Measurements from ENCODE around the gene BSDC1. TPM values are rescaled to one million over a fixed set of nuclear protein-coding genes. Genes with fewer than 3 reads are reported as not detected.
"Not testable (repeated sequence)": the region's sequence is repeated elsewhere in the genome, so short reads cannot be mapped to it uniquely, and the experiment has no call there.

The BSDC1 gene
- total RNA-seq, 1 experiment from 2014 or later: 74.0 TPM

GRCh38 chr1:32357614-32358013 lies 36.6 kb downstream of the BSDC1 start:
- no peak for DNase-seq
- no peaks in the 10 kb centered on the region for H3K9me3 ChIP-seq (ENCODE audit: insufficient read depth, low read depth)
- peaks cover 18% of the 10 kb centered on the region; the same call in 1 of the 2 replicates for H3F3A ChIP-seq (ENCODE audit: insufficient read depth, low read depth)
- H3K4me1 ChIP-seq (replicated peaks; ENCODE audit: insufficient read depth): peaks cover 3% of the 10 kb centered on the region; the same call in 1 of the 2 replicates
- H3K4me2 ChIP-seq: no peak overlapping the region
- no peaks in the 10 kb centered on the region for H3K9me2 ChIP-seq (ENCODE audit: insufficient read depth)
- no peaks in the 10 kb centered on the region for H3K79me2 ChIP-seq (ENCODE audit: low read depth)
- H3K27ac ChIP-seq: no peak overlapping the region
- TF ChIP-seq EZH2 (IDR thresholded peaks at IDR 0.05; ENCODE audit: low read depth): no peak
- no peak for TF ChIP-seq CTCF (conservative IDR thresholded peaks at IDR 0.05)
- intact Hi-C loops (cut with micrococcal nuclease; ENCODE audit: unreplicated experiment): no loop called here
- BruUV-seq (replicated peaks): no TSS peak
- CTCF ChIA-PET: interaction anchor here (0.6 kb wide), 1 partner anchor 59 kb away, joined by 4 read pairs; no protein-coding TSS in a partner anchor
- no peaks in the 10 kb centered on the region for H4K20me1 ChIP-seq (ENCODE audit: insufficient read depth)
- no peaks in the 10 kb centered on the region for H3K36me3 ChIP-seq (ENCODE audit: low read depth)
- H3K27me3 ChIP-seq (ENCODE audit: insufficient read depth, low read depth): no peaks in the 10 kb centered on the region
- no peak overlapping the region for H3K4me3 ChIP-seq
- no peak overlapping the region for H2AFZ ChIP-seq
- POLR2A ChIA-PET (ENCODE audit: unreplicated experiment): interaction anchor here (0.6 to 0.7 kb wide), 2 partner anchors 26 to 1632 kb away, joined by 3 to 4 read pairs; no protein-coding TSS in a partner anchor

GRCh38 chr1:32356478-32356877 lies 37.8 kb downstream of the BSDC1 start:
- no TSS peak for BruUV-seq (replicated peaks)
- H3K4me1 ChIP-seq (replicated peaks; ENCODE audit: insufficient read depth): peaks cover 10% of the 10 kb centered on the region; the same call in 1 of the 2 replicates
- H3K4me2 ChIP-seq: no peak overlapping the region
- H3K79me2 ChIP-seq (ENCODE audit: low read depth): no peaks in the 10 kb centered on the region
- H3K27me3 ChIP-seq (ENCODE audit: insufficient read depth, low read depth): no peaks in the 10 kb centered on the region
- H3K36me3 ChIP-seq (ENCODE audit: low read depth): no peaks in the 10 kb centered on the region
- no peaks in the 10 kb centered on the region for H4K20me1 ChIP-seq (ENCODE audit: insufficient read depth)
- no peak overlapping the region for H3K4me3 ChIP-seq
- H3K9me3 ChIP-seq (ENCODE audit: insufficient read depth, low read depth): no peaks in the 10 kb centered on the region
- H3K27ac ChIP-seq: no peak overlapping the region
- TF ChIP-seq EZH2 (IDR thresholded peaks at IDR 0.05; ENCODE audit: low read depth) (no peak), CTCF (conservative IDR thresholded peaks at IDR 0.05) (no peak)
- peaks cover 16% of the 10 kb centered on the region; the same call in 1 of the 2 replicates for H3F3A ChIP-seq (ENCODE audit: insufficient read depth, low read depth)
- CTCF ChIA-PET: no interaction called here
- DNase-seq: no peak
- H3K9me2 ChIP-seq (ENCODE audit: insufficient read depth): no peaks in the 10 kb centered on the region
- intact Hi-C loops (cut with micrococcal nuclease; ENCODE audit: unreplicated experiment): no loop called here
- H2AFZ ChIP-seq: no peak overlapping the region
- POLR2A ChIA-PET (ENCODE audit: unreplicated experiment): no interaction called here

- H2AFZ ChIP-seq; H3K4me3 ChIP-seq; H3K79me2 ChIP-seq (ENCODE audit: low read depth); H3K27ac ChIP-seq; H3K27me3 ChIP-seq (ENCODE audit: insufficient read depth, low read depth); POLR2A ChIA-PET (ENCODE audit: unreplicated experiment); DNase-seq; BruUV-seq (replicated peaks); H3K4me2 ChIP-seq; intact Hi-C loops (cut with micrococcal nuclease; ENCODE audit: unreplicated experiment); H3K36me3 ChIP-seq (ENCODE audit: low read depth); H4K20me1 ChIP-seq (ENCODE audit: insufficient read depth); CTCF ChIA-PET; H3K9me2 ChIP-seq (ENCODE audit: insufficient read depth); H3K9me3 ChIP-seq (ENCODE audit: insufficient read depth, low read depth): not testable (repeated sequence)
- Histone ChIP-seq H3K4me1 (replicated peaks; ENCODE audit: insufficient read depth) (peaks cover 12% of the 10 kb centered on the region; the same call in 1 of the 2 replicates), H3F3A (ENCODE audit: insufficient read depth, low read depth) (peaks cover 17% of the 10 kb centered on the region; the same call in 1 of the 2 replicates)
Observed at GRCh38 chr1:32355778-32356177, 38.5 kb downstream of the BSDC1 start.

All from PC-9 (cell line).